Germinal center (tissue), 1 donor: Measurements from ENCODE around the gene DPF3.

Experiments used
- DNase-seq: peaks from one replicate; pipeline ENCODE4 v3.0.0; 2012; ENCODE audit warnings: mixed read lengths, low spot score

Gene DPF3

DNA sequence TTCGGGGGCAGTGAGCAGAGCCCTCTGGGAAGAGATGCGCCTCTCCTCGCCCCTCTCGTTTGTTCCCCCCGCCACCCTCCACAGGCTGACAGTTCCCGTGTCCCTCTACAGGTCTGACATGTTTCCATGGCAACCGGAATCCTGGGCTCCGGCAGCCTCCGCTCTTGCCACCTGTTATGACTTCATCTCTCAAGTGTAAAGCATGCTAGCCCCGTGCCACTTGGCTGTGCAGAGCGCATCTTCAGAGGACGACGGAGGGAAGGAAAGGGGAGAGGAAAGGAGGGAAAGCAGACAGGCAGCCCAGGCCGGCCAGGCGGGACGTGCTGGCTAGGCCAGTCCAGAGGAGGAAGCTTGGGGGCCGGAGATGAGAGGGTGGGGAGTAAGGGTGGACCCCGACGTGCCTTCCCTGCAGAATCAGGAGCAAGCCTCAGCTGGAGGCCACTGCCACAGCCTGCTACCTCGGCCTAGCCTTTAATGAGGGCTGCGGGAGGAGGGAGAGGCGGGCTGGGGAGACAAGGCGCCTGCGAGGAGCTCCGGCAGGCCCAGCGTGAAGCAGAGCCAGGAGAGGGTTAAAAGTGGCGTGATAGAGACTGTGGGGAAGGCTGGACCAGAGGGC lies 214.3 kb downstream of the DPF3 start:
- no peak for DNase-seq

- DNase-seq, result no peak
Observed at GRCh38 chr14:72679141-72679535, 214.8 kb downstream of the DPF3 start.

- no peak for DNase-seq
Observed at GRCh38 chr14:72678356-72678755, 215.5 kb downstream of the DPF3 start.

DNA sequence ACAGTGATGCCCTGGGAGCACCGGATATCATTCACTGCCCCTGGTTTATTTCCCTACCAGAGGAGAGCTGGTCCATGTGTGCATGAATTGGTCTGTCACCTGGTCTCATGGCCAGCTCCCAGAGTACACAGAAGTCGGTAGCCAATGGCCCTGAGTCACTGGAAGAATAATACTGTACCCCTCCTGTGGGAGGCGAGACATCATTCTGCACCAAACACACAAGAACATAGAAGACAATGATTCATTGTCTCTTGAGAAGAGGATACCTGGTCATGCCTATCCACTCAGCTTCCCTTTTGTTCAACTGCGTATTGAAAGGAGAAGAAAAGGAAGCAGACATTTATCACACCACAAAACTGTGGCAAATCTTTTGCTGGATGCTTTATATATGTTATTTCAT lies 216.2 kb downstream of the DPF3 start:
- no peak for DNase-seq

DNA sequence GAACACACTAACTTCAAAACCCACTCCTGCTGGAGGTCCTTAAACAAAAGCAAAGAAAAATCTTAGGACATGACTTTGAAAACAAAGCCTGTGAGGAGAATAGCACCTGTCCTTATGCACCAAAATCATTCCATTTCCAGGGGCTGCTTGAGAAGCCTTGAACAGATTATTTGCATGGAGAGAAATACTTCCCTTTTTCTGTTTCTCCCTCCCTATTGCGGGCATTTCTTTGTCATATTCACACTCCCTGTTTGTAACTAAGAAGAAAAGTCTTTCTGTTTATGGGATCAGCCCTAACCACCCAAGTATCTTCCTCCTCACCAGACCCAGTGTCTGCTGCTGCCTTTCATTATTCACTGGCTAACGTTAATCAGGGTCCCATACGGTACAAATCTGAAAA lies 218.8 kb downstream of the DPF3 start:
- peak; percentile 71 for DNase-seq

DNA sequence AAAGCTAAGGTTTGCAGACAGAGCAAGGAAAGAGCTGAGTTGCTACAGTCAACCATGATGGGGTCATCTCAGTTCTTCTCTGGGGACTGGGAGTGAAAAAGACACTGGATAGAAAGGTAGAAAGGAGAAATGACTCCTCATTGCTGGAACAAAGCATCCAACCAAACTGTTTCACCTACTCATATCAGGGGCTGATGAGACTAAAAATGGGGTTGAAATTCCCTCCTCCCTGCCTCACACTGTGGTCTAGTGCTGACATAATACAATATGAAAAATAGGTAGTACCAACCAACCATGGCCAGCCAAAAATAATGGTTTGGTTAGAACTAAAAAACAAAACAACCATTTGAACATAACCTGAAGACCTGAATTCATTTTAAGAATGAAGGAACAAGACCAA lies 220.7 kb downstream of the DPF3 start:
- DNase-seq, result no peak

DNA sequence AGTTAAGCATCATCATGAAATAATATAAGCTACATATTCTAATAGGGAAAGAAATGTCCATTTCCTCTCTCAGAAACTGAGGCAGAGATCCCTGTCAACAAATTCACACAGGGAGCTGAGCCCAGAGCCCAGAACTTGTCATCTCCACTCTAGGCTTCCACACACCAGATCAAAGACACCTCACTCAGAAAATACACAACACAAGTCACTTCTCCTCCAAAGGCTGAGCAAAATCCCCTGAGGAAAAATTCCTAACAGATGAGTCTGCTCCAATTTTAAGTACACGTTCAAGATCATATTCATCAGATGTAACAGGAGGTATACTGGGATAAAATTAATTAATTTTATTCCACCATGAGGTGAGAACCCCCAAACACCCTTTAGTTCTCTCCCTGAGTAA lies 227.3 kb downstream of the DPF3 start:
- DNase-seq, result no peak

GRCh38 chr14:72665259-72665658 lies 228.6 kb downstream of the DPF3 start:
- no peak for DNase-seq

DNA sequence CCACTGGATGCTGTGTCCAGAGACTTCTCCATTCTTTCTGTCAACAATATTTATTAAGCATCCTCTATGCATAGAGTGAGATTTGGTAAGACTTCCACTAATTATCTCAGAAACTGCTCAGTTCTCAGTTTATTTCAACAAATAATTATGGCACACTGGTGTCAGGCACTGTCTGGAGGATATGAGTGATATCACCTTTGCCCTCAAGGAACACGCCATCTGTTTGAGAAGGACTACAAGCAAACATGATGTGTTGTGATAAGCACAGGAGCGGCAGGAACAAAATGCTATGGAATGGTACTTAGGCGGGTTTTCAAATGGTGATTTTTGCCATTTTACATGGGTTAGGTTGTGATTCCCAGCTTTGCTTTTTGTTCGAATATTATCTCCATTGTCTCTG lies 229.2 kb downstream of the DPF3 start:
- no peak for DNase-seq

- DNase-seq, result no peak
Observed at GRCh38 chr14:72663956-72664650, 229.8 kb downstream of the DPF3 start.

DNA sequence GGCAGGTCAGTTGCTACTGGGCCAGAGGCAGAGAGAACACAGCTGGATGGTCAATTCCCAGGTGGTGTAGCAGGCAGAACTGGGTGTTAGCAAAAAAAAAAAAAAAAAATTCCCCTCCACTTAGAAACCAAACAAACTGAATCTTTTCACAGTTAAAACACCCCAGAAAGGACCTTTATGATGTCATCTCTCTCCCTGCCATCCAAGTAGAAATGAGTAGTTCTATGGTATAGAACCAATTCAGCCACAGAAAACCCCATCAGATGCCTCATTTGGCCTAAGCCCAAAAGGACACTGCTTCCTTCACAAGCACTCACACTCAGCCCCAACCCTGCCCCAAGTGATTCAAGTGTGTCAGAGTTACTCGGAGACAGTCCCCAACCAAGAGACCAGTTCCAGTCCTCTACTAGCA lies 230.8 kb downstream of the DPF3 start:
- no peak for DNase-seq

GRCh38 chr14:72662214-72662613 lies 231.7 kb downstream of the DPF3 start:
- no peak for DNase-seq

- no peak for DNase-seq
Observed at GRCh38 chr14:72657214-72657921, 236.5 kb downstream of the DPF3 start.

- no peak for DNase-seq
Observed at GRCh38 chr14:72653026-72653425, 240.9 kb downstream of the DPF3 start.

DNA sequence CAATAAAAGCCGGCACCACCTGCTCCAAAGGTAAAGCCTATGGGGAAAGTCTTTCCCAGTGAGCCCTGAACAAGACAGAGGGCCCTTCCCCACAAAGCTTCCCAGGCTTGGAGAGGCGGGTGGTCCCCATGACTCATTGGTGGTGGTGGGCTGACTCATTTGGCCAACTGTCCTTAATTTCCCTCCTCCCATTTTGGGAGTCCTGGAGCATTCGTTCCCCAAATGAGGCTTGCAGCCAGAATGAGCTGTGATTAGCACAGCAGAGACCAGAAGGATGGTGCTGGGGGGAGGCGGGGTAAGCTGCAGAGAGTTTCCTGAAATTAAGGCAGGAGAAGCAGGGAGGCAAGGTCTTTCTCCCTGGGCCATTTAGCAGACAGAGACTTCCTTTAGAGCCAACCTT lies 241.7 kb downstream of the DPF3 start:
- DNase-seq, result no peak

GRCh38 chr14:72651714-72652113 lies 242.2 kb downstream of the DPF3 start:
- no peak for DNase-seq

DNA sequence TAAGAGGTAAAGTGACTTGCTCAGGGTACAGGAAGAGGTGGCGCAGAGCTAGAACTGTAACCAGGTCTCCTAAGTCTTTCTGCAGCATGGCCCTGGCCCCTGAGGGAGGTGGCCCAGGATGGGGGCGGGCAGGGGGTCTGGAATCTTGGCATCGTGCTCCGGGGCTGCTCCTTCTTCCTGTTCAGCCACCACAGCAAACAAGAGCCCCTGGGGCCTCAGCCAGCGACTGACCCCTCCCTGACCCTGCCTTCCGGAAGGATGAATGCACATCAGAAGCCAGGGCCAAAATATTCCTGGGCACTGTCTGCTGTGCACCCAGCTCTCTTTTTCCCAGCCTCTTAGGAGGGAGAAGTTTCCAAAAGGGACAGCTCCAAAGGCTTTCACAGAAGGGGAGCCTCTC lies 242.8 kb downstream of the DPF3 start:
- no peak for DNase-seq

- no peak for DNase-seq
Observed at GRCh38 chr14:72649603-72650227, 244.2 kb downstream of the DPF3 start.

DNA sequence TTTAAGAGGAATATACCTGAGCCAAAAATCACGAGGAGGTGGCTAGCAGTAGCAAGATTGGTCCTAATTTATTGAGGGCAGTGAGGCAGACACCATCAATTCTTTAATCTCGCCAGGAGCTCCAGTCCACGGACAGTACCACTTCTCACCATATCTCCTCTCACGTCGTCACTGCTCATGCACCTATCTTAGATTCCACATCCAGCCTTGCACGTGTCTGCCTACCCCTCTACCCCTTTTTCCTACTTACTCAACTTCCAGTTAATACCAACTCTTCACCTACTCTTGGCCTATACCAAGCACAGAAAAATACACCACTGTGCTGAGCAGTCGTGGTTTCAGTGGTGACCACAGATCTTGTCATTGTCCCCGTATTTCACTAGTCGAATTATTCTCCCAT lies 246.1 kb downstream of the DPF3 start:
- no peak for DNase-seq

- no peak for DNase-seq
Observed at GRCh38 chr14:72646861-72647528, 246.9 kb downstream of the DPF3 start.

DNA sequence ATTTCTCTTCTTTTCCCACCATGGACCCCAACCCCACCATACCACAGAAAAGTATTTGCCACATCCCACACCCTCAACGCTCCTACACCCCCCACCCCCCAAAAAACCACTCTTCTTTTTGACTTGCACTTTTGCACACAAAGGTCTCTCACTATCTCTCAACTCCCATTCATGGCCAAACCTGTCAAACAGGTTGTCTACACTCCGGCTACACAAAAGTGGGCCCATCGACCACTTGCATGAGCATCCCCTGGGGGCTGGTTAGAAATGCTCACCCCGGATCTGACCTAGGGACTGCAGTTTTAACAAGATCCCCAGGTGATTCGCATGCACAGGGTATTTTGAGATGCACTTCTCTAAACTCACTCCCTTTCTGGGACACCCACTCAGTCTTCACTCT lies 248.2 kb downstream of the DPF3 start:
- no peak for DNase-seq

- no peak for DNase-seq
Observed at GRCh38 chr14:72644758-72645489, 249.0 kb downstream of the DPF3 start.
